Left ventricle myocardium inferior (tissue), 1 donor: Measurements from ENCODE around the gene KLHL11. TPM values are rescaled to one million over a fixed set of nuclear protein-coding genes. Genes with fewer than 3 reads are reported as not detected.

Experiments
- DNase-seq: peaks from one replicate; pipeline ENCODE4 v3.0.0-alpha.2; 2020
- H3K27ac ChIP-seq: fragments of 200-600 bp; replicated peaks from 2 replicates; pipeline ENCODE4 v1.8.0; 2021
- H3K27me3 ChIP-seq: fragments of 200-600 bp; 2 replicates; pipeline ENCODE4 v1.8.0; 2021; ENCODE audit warnings: low read depth
- H3K36me3 ChIP-seq: fragments of 200-600 bp; 2 replicates; pipeline ENCODE4 v1.8.0; 2021
- H3K4me1 ChIP-seq: fragments of 200-600 bp; 2 replicates; pipeline ENCODE4 v1.8.0; 2021
- H3K4me3 ChIP-seq: fragments of 200-600 bp; 2 replicates; pipeline ENCODE4 v1.8.0; 2021; ENCODE audit warnings: mild to moderate bottlenecking, moderate library complexity
- H3K9me3 ChIP-seq: fragments of 200-600 bp; replicated peaks from 2 replicates; pipeline ENCODE4 v1.8.0; 2021
- CTCF ChIP-seq: fragments of 200-600 bp; IDR thresholded peaks from 2 replicates; pipeline ENCODE4 v1.8.0; 2021; ENCODE audit warnings: antibody characterized with exemption, mild to moderate bottlenecking, borderline replicate concordance
- intact Hi-C: fragments of 100-400 bp; cut with micrococcal nuclease; formaldehyde crosslinking; loops from one replicate; pipeline ENCODE4 v1.11.0; 2022
- total RNA-seq: library from RNA; stranded (reverse); fragmentation: NEBNext Ultra II Directional; extraction: Animal tissue kit (Norgen Biotek cat#: 25700); gene quantifications from one replicate; pipeline ENCODE4 v1.2.1, GENCODE V29; 2021
- donor health status: DM: no; HTN: yes; CAD: no; lungs with severe emphysema.

KLHL11 gene
- total RNA-seq, 1 donor from 2014 or later: 3.5 TPM

- no peak for TF ChIP-seq CTCF
- Histone ChIP-seq H3K4me1 (no peaks in the 10 kb centered on the region), H3K36me3 (peaks cover 20% of the 10 kb centered on the region), H3K9me3 (no peaks in the 10 kb centered on the region), H3K27ac (no peak overlapping the region), H3K4me3 (no peak overlapping the region), H3K27me3 (peaks cover 3% of the 10 kb centered on the region)
- intact Hi-C loops: no loop called here
- no peak for DNase-seq
Observed at GRCh38 chr17:41822216-41823140, 42.7 kb downstream of the KLHL11 start.

- intact Hi-C loops: no loop called here
- no peak overlapping the region for H3K4me3 ChIP-seq
- H3K27me3 ChIP-seq: peaks cover 3% of the 10 kb centered on the region
- no peak overlapping the region for H3K27ac ChIP-seq
- no peaks in the 10 kb centered on the region for H3K9me3 ChIP-seq
- no peak for TF ChIP-seq CTCF
- no peaks in the 10 kb centered on the region for H3K4me1 ChIP-seq
- peaks cover 14% of the 10 kb centered on the region for H3K36me3 ChIP-seq
- DNase-seq: no peak
Observed at GRCh38 chr17:41821776-41822175, 43.4 kb downstream of the KLHL11 start.

- no peak overlapping the region for H3K4me3 ChIP-seq
- no peak for DNase-seq
- peaks cover 3% of the 10 kb centered on the region for H3K27me3 ChIP-seq
- no peak overlapping the region for H3K27ac ChIP-seq
- H3K36me3 ChIP-seq: no peaks in the 10 kb centered on the region
- H3K9me3 ChIP-seq: no peaks in the 10 kb centered on the region
- intact Hi-C loops: no loop called here
- no peak for TF ChIP-seq CTCF
- H3K4me1 ChIP-seq: peaks cover under 1% of the 10 kb centered on the region
Observed at GRCh38 chr17:41818024-41818423, 47.2 kb downstream of the KLHL11 start.

GRCh38 chr17:41816637-41817320 lies 48.4 kb downstream of the KLHL11 start:
- no peak overlapping the region for H3K27ac ChIP-seq
- H3K27me3 ChIP-seq: peaks cover 7% of the 10 kb centered on the region
- H3K9me3 ChIP-seq: no peaks in the 10 kb centered on the region
- no peaks in the 10 kb centered on the region for H3K36me3 ChIP-seq
- no peak for DNase-seq
- intact Hi-C loops: no loop called here
- peaks cover 13% of the 10 kb centered on the region for H3K4me1 ChIP-seq
- TF ChIP-seq CTCF: no peak
- H3K4me3 ChIP-seq: no peak overlapping the region

GRCh38 chr17:41814195-41814594 lies 51.0 kb downstream of the KLHL11 start:
- H3K36me3 ChIP-seq: no peaks in the 10 kb centered on the region
- H3K27me3 ChIP-seq: peaks cover 4% of the 10 kb centered on the region
- no peak overlapping the region for H3K4me3 ChIP-seq
- TF ChIP-seq CTCF: no peak
- no peak overlapping the region for H3K27ac ChIP-seq
- no peaks in the 10 kb centered on the region for H3K9me3 ChIP-seq
- peaks cover 39% of the 10 kb centered on the region for H3K4me1 ChIP-seq
- intact Hi-C loops: no loop called here
- DNase-seq: no peak
